ENCODE data around the gene SYT13. TPM values are rescaled to one million over a fixed set of nuclear protein-coding genes. Genes with fewer than 3 reads are reported as not detected.

The SYT13 gene
- total RNA-seq, 1 donor from 2014 or later: not detected

GRCh38 chr11:45319077-45319476 is 32.9 kb upstream of the SYT13 start:
- no peak for ATAC-seq
- H3K4me3 ChIP-seq: no peak overlapping the region
- no peaks in the 10 kb centered on the region for H3K4me1 ChIP-seq
- peaks cover 4% of the 10 kb centered on the region for H3K27me3 ChIP-seq (ENCODE audit: low read depth)
- no peaks in the 10 kb centered on the region for H3K36me3 ChIP-seq
- TF ChIP-seq CTCF (IDR thresholded peaks at IDR 0.05): no peak
- no peak overlapping the region for H3K27ac ChIP-seq
- DNase-seq: no peak
- intact Hi-C loops (cut with DNase I): no loop called here
- no peaks in the 10 kb centered on the region for H3K9me3 ChIP-seq

GRCh38 chr11:45318516-45318915 is 32.4 kb upstream of the SYT13 start:
- intact Hi-C loops (cut with DNase I): no loop called here
- Histone ChIP-seq H3K4me1 (no peaks in the 10 kb centered on the region), H3K27ac (no peak overlapping the region), H3K9me3 (no peaks in the 10 kb centered on the region), H3K36me3 (no peaks in the 10 kb centered on the region), H3K4me3 (no peak overlapping the region), H3K27me3 (ENCODE audit: low read depth) (peaks cover 4% of the 10 kb centered on the region)
- DNase-seq (no peak), ATAC-seq (no peak)
- TF ChIP-seq CTCF (IDR thresholded peaks at IDR 0.05): no peak

- Histone ChIP-seq H3K9me3 (no peaks in the 10 kb centered on the region), H3K4me3 (no peak overlapping the region), H3K4me1 (no peaks in the 10 kb centered on the region), H3K27me3 (ENCODE audit: low read depth) (peaks cover 8% of the 10 kb centered on the region), H3K27ac (no peak overlapping the region), H3K36me3 (no peaks in the 10 kb centered on the region)
- ATAC-seq: no peak
- no peak for DNase-seq
- intact Hi-C loops (cut with DNase I): no loop called here
- TF ChIP-seq CTCF (IDR thresholded peaks at IDR 0.05): no peak
Observed at GRCh38 chr11:45316258-45316657, 30.1 kb upstream of the SYT13 start.

- no peak for TF ChIP-seq CTCF (IDR thresholded peaks at IDR 0.05)
- no peak overlapping the region for H3K27ac ChIP-seq
- DNase-seq (no peak), ATAC-seq (no peak)
- intact Hi-C loops (cut with DNase I): no loop called here
- no peaks in the 10 kb centered on the region for H3K9me3 ChIP-seq
- no peaks in the 10 kb centered on the region for H3K4me1 ChIP-seq
- H3K4me3 ChIP-seq: no peak overlapping the region
- peaks cover 8% of the 10 kb centered on the region for H3K27me3 ChIP-seq (ENCODE audit: low read depth)
- no peaks in the 10 kb centered on the region for H3K36me3 ChIP-seq
Observed at GRCh38 chr11:45314900-45315299, 28.8 kb upstream of the SYT13 start.

GRCh38 chr11:45313171-45313865 is 27.2 kb upstream of the SYT13 start:
- no peak for ATAC-seq
- TF ChIP-seq CTCF (IDR thresholded peaks at IDR 0.05): no peak

More at GRCh38 chr11:45313171-45313865, 27.2 kb upstream of the SYT13 start:
- Histone ChIP-seq H3K4me3 (no peak overlapping the region), H3K9me3 (no peaks in the 10 kb centered on the region), H3K27me3 (ENCODE audit: low read depth) (peaks cover 8% of the 10 kb centered on the region), H3K27ac (no peak overlapping the region), H3K4me1 (no peaks in the 10 kb centered on the region), H3K36me3 (no peaks in the 10 kb centered on the region)
- intact Hi-C loops (cut with DNase I): no loop called here
- DNase-seq: no peak

All from lower lobe of right lung (tissue), 2 donors.